ENCODE data around the gene DMRT1. TPM values are rescaled to one million over a fixed set of nuclear protein-coding genes. Genes with fewer than 3 reads are reported as not detected.

The DMRT1 gene
- total RNA-seq, 6 donors from 2014 or later: not detected

- DNase-seq: peak in 1 of 2 donors; percentile 81
- peak in 1 of 2 donors; percentile 5 for ATAC-seq (ENCODE audit: low FRiP score in 2 of 2)
- H3K4me3 ChIP-seq: peak within 1 kb of the TSS in 3 of 4 donors; percentile 4 to 21 (median 9)
- H3K27me3 ChIP-seq: peaks cover 0 to 94% (median 47%) of the 10 kb centered on the region in 4 donors
- H3K9me3 ChIP-seq: no peaks in the 10 kb centered on the region
- no peak within 1 kb of the TSS for H3K27ac ChIP-seq
- no peaks in the 10 kb centered on the region for H3K36me3 ChIP-seq
- TF ChIP-seq EP300 (IDR thresholded peaks at IDR 0.05) (no peak), CTCF (IDR thresholded peaks at IDR 0.05) (no peak), POLR2A (IDR thresholded peaks at IDR 0.05) (no peak), POLR2AphosphoS5 (IDR thresholded peaks at IDR 0.05) (no peak)
- H3K4me1 ChIP-seq: peaks cover 28 to 39% (median 31%) of the 10 kb centered on the region in 4 donors
- 4 to 5% methylated on average over 4 to 19 of the region's 70 CpGs for WGBS, 2 donors
Measured at GRCh38 chr9:976258-976942, 134.9 kb downstream of the DMRT1 start, which contains the start of gene DMRT3. DMRT3 (plus strand) TSS chr9:976655; CDS start chr9:977002, 347 bp downstream.

- Histone ChIP-seq H3K36me3 (no peaks in the 10 kb centered on the region), H3K4me1 (peaks cover 20 to 31% (median 23%) of the 10 kb centered on the region in 4 donors), H3K9me3 (no peaks in the 10 kb centered on the region), H3K27me3 (peaks cover 0 to 94% (median 46%) of the 10 kb centered on the region in 4 donors), H3K27ac (no peak overlapping the region), H3K4me3 (peak overlapping the region in 3 of 4 donors; percentile 4 to 21 (median 9))
- TF ChIP-seq CTCF (IDR thresholded peaks at IDR 0.05): no peak
- no peak for TF ChIP-seq EP300 (IDR thresholded peaks at IDR 0.05)
- TF ChIP-seq POLR2AphosphoS5 (IDR thresholded peaks at IDR 0.05): no peak
- no peak for TF ChIP-seq POLR2A (IDR thresholded peaks at IDR 0.05)
- DNase-seq (peak in 1 of 2 donors; percentile 85), ATAC-seq (ENCODE audit: low FRiP score in 2 of 2) (peak in 1 of 2 donors; percentile 9)
- 0 to 4% methylated on average over 22 of the region's 92 CpGs for WGBS, 2 donors
Measured at GRCh38 chr9:976943-977837, 135.7 kb downstream of the DMRT1 start.

- 24% methylated on average over 18 to 19 of the region's 19 CpGs for WGBS, 2 donors
- no peak overlapping the region for H3K27ac ChIP-seq
Measured at GRCh38 chr9:977838-978830, 136.6 kb downstream of the DMRT1 start.

More at GRCh38 chr9:977838-978830, 136.6 kb downstream of the DMRT1 start:
- TF ChIP-seq EP300 (IDR thresholded peaks at IDR 0.05): no peak
- no peak for TF ChIP-seq POLR2A (IDR thresholded peaks at IDR 0.05)
- no peak for TF ChIP-seq CTCF (IDR thresholded peaks at IDR 0.05)
- DNase-seq (peak in 1 of 2 donors; percentile 45), ATAC-seq (ENCODE audit: low FRiP score in 2 of 2) (no peak)
- peaks cover 11 to 22% (median 13%) of the 10 kb centered on the region in 4 donors for H3K4me1 ChIP-seq
- no peaks in the 10 kb centered on the region for H3K36me3 ChIP-seq
- H3K27me3 ChIP-seq: peaks cover 0 to 89% (median 41%) of the 10 kb centered on the region in 4 donors
- H3K4me3 ChIP-seq: no peak overlapping the region
- no peaks in the 10 kb centered on the region for H3K9me3 ChIP-seq

All from upper lobe of left lung (tissue), 6 donors.